Activated CD4-positive, alpha-beta T cell treated with anti-CD3 and anti-CD28 coated beads for 48 hours (primary cell): ENCODE measurements around the gene PRR20G.
"Not testable (repeated sequence)": the region's sequence is repeated elsewhere in the genome, so short reads cannot be mapped to it uniquely, and the experiment has no call there.

ENCODE experiments used
- DNase-seq: peaks from one replicate; pipeline ENCODE4 v3.0.0-alpha.2; 2020

The PRR20G gene

DNA sequence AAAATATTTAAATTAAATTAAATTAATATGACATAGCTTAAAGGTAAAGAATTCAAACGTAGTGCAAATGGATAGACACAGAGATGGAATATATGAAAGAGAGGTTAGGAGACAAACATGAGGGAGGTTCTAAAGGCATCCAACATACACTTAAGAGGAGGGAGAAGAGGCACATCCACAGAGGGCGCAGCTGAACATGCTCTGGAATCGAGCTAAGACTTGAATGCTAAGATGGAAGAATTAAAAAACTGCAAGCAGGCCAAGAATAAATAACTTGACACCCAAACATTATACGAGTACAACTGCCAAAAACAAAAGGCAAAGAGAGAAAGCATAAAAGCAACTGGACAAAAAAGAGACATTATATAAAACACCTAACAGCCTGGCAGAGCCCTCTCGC lies 9.1 kb upstream of the PRR20G start:
- DNase-seq: no peak

DNA sequence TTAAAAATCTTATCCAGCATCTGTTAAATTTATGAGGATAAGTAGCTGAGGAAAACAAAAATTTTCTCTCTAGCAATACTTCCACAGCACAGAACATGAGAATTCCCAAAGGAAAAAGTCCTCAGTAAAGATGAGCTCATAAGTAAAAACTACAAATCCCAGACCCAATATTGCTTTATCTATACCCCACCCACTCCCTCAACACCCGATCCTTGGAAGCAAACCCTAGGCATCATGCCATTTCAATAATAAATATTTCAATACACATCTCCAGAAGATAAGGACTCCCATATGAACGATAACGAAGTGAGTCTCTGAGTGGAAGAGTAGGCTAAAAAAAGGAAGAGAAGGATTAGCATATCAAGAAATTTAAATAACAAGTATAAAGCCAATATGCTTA lies 8.3 kb upstream of the PRR20G start:
- no peak for DNase-seq

- not testable (repeated sequence) for DNase-seq
Measured at GRCh38 chr3:127293650-127294049, 5.8 kb upstream of the PRR20G start.

- DNase-seq: peak; percentile 7
Measured at GRCh38 chr3:127291611-127292010, 3.8 kb upstream of the PRR20G start.

DNA sequence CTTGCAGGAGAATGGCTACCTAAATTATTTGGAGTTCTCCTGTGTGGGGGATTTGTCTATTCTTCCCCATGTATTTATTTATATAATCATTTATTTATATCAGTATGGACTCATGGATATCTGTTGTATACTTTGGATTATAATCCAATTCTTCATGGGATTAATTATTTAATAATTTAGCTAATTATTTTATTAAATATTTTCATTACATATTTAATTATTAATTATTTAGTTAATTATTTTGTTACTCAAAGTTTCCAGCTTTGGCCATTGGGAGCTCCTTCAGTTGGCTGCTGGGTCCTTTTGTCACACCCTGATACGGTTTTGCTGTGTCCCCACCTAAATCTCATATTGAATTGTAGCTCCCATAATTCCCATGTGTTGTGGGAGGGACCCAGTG lies 3.3 kb upstream of the PRR20G start:
- no peak for DNase-seq

- DNase-seq: peak; percentile 6
Measured at GRCh38 chr3:127289706-127290575, 2.1 kb upstream of the PRR20G start.

- DNase-seq: peak; percentile 14
Measured at GRCh38 chr3:127288921-127289705, 1.3 kb upstream of the PRR20G start.

DNA sequence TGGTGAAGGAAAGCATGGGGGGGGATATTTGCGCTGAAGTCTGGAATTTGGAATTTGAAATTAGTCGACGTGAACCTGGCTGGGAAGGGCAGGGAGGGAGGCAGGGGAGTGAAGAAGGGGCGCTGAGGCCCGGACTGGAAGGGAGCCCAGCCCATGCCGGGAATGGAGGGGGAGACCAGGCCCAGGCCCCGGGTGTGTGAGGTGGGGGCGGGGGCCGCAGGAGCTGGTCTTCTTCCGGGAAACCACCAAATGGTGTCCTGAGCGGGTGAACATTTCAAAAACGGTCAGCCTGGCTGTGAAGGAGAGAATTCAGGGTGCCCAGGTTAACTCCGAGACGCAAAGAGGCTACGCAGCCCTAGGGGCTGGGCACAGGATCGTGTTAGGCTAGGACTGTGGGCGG lies 497 bp upstream of the PRR20G start:
- DNase-seq: no peak

GRCh38 chr3:127286571-127287140 lies 1.2 kb downstream of the PRR20G start:
- no peak for DNase-seq

GRCh38 chr3:127284258-127284657 lies 3.6 kb downstream of the PRR20G start:
- DNase-seq: no peak

DNA sequence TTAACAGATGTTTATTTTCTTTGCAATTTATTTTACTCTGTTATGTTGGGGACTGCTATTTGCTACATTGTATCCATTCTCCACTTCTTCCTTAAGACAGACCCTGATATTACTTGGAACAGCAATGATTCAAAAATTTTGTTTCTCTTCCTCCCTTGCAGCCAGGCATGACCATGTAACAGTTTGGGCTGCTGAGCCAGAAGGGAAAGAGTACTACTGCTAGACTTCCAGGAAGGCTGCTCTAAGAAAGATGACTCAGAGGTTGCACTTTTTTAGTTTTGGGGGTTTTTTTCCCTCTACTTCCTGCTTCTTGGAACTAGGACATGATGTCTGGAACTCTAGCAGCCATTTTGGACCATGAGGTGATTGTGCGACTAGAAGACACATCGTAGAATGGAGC lies 10.3 kb downstream of the PRR20G start:
- DNase-seq: no peak

DNA sequence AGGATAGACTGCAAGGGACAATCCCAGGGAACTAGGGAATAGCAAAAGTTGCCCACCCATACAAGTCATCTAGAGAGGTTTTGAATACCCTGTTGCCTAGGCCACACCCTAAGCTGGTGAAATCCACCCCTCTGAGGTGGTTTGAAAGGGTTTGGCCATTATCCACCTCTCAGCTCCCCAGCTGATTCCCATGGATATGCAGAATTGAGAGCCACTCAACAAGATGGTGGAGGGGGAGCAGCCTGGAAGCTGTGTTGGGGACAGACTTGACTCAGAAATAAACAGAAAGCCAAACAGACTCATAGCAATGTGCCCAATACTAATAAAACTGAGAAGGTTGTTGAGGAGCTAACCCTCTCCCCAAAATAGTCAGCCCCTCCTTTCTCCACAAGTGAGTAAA lies 10.9 kb downstream of the PRR20G start:
- DNase-seq: no peak

GRCh38 chr3:127276396-127276795 lies 11.4 kb downstream of the PRR20G start:
- DNase-seq: no peak

GRCh38 chr3:127275287-127275781 lies 12.5 kb downstream of the PRR20G start:
- no peak for DNase-seq

GRCh38 chr3:127274200-127274760 lies 13.6 kb downstream of the PRR20G start:
- no peak for DNase-seq

DNA sequence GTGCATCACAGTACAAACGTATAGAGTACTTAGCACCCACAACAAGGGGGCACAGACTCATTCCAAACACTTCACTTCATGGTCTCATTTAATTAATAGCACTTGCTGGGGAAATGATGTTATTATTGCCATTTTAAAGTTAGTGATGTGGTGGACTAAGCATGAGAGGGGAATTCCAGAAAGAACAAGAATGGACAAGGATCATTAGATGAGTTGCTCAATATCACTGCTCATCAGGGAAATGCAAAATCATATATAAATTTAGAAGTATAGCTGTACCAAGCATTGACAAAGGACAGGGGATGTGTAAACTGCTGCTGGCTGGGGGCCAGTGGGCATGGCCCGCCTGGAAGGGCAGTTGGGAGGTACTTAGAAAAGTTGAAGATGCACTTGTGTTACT lies 14.6 kb downstream of the PRR20G start:
- DNase-seq: no peak

GRCh38 chr3:127266186-127266585 lies 21.7 kb downstream of the PRR20G start:
- no peak for DNase-seq

DNA sequence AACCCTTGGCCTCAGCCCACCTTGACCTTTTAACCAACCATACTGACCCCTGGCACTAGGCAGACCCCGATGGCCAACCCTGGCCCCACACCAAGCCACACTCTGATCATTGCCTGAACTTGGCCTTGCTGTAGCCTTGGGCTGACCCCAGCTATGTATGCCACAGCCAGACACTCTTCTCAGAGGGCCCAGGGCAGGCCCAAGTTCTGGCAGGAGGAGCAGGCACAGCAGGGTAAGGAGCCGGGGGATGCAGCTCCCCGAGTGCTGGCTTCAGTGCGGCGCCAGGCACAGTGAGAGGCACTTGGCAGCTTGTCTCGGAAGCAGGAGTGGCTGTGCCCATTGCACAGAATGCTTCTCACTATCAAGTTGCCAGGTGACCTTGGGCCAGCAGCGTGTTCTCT lies 22.3 kb downstream of the PRR20G start:
- no peak for DNase-seq

DNA sequence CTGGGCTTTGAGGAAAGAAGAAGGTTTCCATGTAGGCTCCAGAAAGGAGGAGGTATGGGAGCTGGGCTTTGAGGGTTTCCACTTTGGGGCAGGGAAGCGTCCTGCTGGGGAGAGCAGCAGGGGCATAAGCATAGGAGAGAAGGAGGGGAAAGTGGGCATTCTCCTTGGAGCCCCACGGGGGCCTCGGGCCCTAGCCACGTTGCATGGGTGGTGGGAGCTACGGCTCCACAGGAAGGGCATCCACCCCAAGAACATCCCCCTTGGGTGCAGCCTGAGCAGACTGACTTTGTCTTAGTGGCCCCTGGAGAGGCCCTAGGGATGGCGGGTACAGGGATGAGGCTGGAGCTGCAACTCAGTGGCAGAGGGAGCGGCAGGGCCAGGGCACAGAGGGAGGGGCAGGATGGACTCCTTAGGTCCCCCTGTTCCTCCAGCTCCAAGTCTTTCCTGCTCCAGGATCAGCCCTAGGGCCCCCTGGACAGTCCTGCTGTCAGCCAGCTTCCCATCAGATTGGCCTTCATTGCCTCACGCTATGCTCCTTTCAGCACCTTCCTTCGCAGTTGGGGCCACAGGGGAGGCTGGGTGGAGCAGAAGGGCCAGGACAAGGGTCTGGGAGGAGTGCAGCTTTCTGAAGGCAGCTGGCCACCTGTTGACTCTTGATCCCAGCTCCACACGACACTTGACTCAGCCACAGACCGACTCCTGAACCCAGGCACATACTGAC lies 22.9 kb downstream of the PRR20G start:
- no peak for DNase-seq

DNA sequence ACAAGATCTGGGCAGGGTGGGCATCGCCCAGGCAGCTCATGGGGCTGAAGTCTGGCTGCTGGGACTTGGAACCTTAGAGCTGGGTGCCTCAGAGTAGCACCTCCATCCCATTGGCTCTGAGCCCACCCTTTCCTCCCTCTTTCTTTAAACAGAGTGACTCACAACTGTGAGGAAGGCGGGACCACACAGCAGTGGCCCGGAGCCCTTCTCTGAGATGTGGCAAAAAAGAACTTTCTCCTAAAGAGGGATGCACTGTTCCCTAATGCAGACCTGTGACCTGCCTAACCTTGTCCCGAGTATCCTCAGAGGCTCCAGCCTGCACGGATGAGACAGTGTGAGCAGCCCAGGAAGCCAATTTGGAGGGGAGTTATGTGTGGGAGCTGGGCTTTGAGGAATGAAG lies 23.6 kb downstream of the PRR20G start:
- no peak for DNase-seq

GRCh38 chr3:127263586-127264231 lies 24.1 kb downstream of the PRR20G start:
- no peak for DNase-seq

DNA sequence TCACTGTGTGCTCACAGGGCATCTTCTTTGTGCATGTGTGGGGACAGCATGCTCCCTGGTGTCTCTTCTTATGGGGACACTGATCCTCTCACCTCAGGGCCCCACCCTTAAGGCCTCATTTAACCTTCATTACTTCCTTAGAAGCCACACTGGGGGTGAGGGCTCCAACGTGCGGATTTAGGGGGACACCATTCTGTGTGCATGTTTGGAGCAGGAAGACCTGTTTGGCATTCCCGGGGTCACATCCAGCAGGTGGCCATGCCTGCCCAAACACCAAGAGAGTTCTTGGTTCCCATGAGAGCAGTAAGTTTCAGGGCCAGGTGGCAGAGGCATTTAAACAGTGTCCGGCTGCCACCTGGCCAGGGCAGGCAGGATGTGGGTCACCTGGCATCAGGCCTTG lies 24.8 kb downstream of the PRR20G start:
- DNase-seq: no peak
